ENCODE results near the gene NKIRAS2. TPM values are rescaled to one million over a fixed set of nuclear protein-coding genes. Genes with fewer than 3 reads are reported as not detected.

The NKIRAS2 gene
- total RNA-seq, 2 donors from 2014 or later: 18.6 to 24.3 TPM

GRCh38 chr17:42023524-42024349, 3.8 kb downstream of the NKIRAS2 start:
- H3K4me3 Mint-ChIP-seq: no peak overlapping the region

GRCh38 chr17:42025191-42025579, 5.3 kb downstream of the NKIRAS2 start:
- peaks cover 3 to 10% of the 10 kb centered on the region in 2 donors for H3K36me3 Mint-ChIP-seq (ENCODE audit: insufficient read depth in 2 of 2)
- H3K4me3 Mint-ChIP-seq: peak overlapping the region in 1 of 2 donors; percentile 40
- H3K27ac Mint-ChIP-seq: peak overlapping the region; percentile 87

More at GRCh38 chr17:42023524-42024349, 3.8 kb downstream of the NKIRAS2 start:
- DNase-seq: no peak
- Mint-ChIP-seq H3K36me3 (ENCODE audit: insufficient read depth in 2 of 2) (peaks cover 3 to 10% of the 10 kb centered on the region in 2 donors), H3K9me3 (peaks cover 1 to 7% of the 10 kb centered on the region in 2 donors), H3K27me3 (ENCODE audit: low read depth) (no peaks in the 10 kb centered on the region), H3K4me1 (ENCODE audit: low read depth) (peaks cover 36% of the 10 kb centered on the region), H3K27ac (no peak overlapping the region)
- no peak for ATAC-seq (replicated peaks in 1 of 2)

GRCh38 chr17:42025936-42026335, 6.0 kb downstream of the NKIRAS2 start:
- H3K4me3 Mint-ChIP-seq: no peak overlapping the region
- H3K27me3 Mint-ChIP-seq (ENCODE audit: low read depth): no peaks in the 10 kb centered on the region
- H3K27ac Mint-ChIP-seq: no peak overlapping the region

More at GRCh38 chr17:42025191-42025579, 5.3 kb downstream of the NKIRAS2 start:
- no peaks in the 10 kb centered on the region for H3K27me3 Mint-ChIP-seq (ENCODE audit: low read depth)
- DNase-seq (no peak), ATAC-seq (replicated peaks in 1 of 2) (no peak)
- no peaks in the 10 kb centered on the region for H3K9me3 Mint-ChIP-seq
- peaks cover 24% of the 10 kb centered on the region for H3K4me1 Mint-ChIP-seq (ENCODE audit: low read depth)

GRCh38 chr17:42026857-42027589, 7.1 kb downstream of the NKIRAS2 start:
- Mint-ChIP-seq H3K4me3 (no peak overlapping the region), H3K9me3 (no peaks in the 10 kb centered on the region), H3K36me3 (ENCODE audit: insufficient read depth in 2 of 2) (peaks cover 3 to 7% of the 10 kb centered on the region in 2 donors), H3K27ac (no peak overlapping the region), H3K4me1 (ENCODE audit: low read depth) (peaks cover 11% of the 10 kb centered on the region), H3K27me3 (ENCODE audit: low read depth) (no peaks in the 10 kb centered on the region)
- no peak for DNase-seq
- ATAC-seq (replicated peaks in 1 of 2): no peak

More at GRCh38 chr17:42025936-42026335, 6.0 kb downstream of the NKIRAS2 start:
- no peak for DNase-seq
- H3K9me3 Mint-ChIP-seq: no peaks in the 10 kb centered on the region
- no peak for ATAC-seq (replicated peaks in 1 of 2)
- H3K4me1 Mint-ChIP-seq (ENCODE audit: low read depth): peaks cover 18% of the 10 kb centered on the region
- H3K36me3 Mint-ChIP-seq (ENCODE audit: insufficient read depth in 2 of 2): peaks cover 3 to 7% of the 10 kb centered on the region in 2 donors

GRCh38 chr17:42027590-42027889, 7.7 kb downstream of the NKIRAS2 start:
- Mint-ChIP-seq H3K27ac (no peak overlapping the region), H3K4me1 (ENCODE audit: low read depth) (peaks cover 11% of the 10 kb centered on the region), H3K4me3 (no peak overlapping the region), H3K9me3 (no peaks in the 10 kb centered on the region), H3K27me3 (ENCODE audit: low read depth) (no peaks in the 10 kb centered on the region), H3K36me3 (ENCODE audit: insufficient read depth in 2 of 2) (peaks cover 3 to 5% of the 10 kb centered on the region in 2 donors)
- DNase-seq (no peak), ATAC-seq (replicated peaks in 1 of 2) (no peak)

- H3K36me3 Mint-ChIP-seq (ENCODE audit: insufficient read depth in 2 of 2): peaks cover 3 to 4% of the 10 kb centered on the region in 2 donors
Observed at GRCh38 chr17:42027961-42028790, 8.3 kb downstream of the NKIRAS2 start.

GRCh38 chr17:42028791-42029127, 8.9 kb downstream of the NKIRAS2 start:
- Mint-ChIP-seq H3K9me3 (no peaks in the 10 kb centered on the region), H3K27ac (no peak overlapping the region), H3K27me3 (ENCODE audit: low read depth) (no peaks in the 10 kb centered on the region), H3K36me3 (ENCODE audit: insufficient read depth in 2 of 2) (peaks cover 3 to 4% of the 10 kb centered on the region in 2 donors), H3K4me1 (ENCODE audit: low read depth) (peaks cover 13% of the 10 kb centered on the region), H3K4me3 (no peak overlapping the region)
- DNase-seq (no peak), ATAC-seq (replicated peaks in 1 of 2) (no peak)

More at GRCh38 chr17:42027961-42028790, 8.3 kb downstream of the NKIRAS2 start:
- H3K4me1 Mint-ChIP-seq (ENCODE audit: low read depth): peaks cover 11% of the 10 kb centered on the region
- H3K9me3 Mint-ChIP-seq: no peaks in the 10 kb centered on the region
- no peak for DNase-seq
- H3K27ac Mint-ChIP-seq: no peak overlapping the region
- H3K4me3 Mint-ChIP-seq: no peak overlapping the region
- H3K27me3 Mint-ChIP-seq (ENCODE audit: low read depth): no peaks in the 10 kb centered on the region
- ATAC-seq (replicated peaks in 1 of 2): no peak

- no peak overlapping the region for H3K4me3 Mint-ChIP-seq
- DNase-seq (no peak), ATAC-seq (replicated peaks in 1 of 2) (no peak)
- no peaks in the 10 kb centered on the region for H3K9me3 Mint-ChIP-seq
- peaks cover 10% of the 10 kb centered on the region for H3K4me1 Mint-ChIP-seq (ENCODE audit: low read depth)
- no peaks in the 10 kb centered on the region for H3K27me3 Mint-ChIP-seq (ENCODE audit: low read depth)
- H3K27ac Mint-ChIP-seq: no peak overlapping the region
- no peaks in the 10 kb centered on the region for H3K36me3 Mint-ChIP-seq (ENCODE audit: insufficient read depth in 2 of 2)
Observed at GRCh38 chr17:42031584-42031983, 11.7 kb downstream of the NKIRAS2 start.

- DNase-seq (peak in 1 of 2 donors; percentile 27), ATAC-seq (replicated peaks in 1 of 2) (peak; percentile 56 to 62)
- Mint-ChIP-seq H3K4me1 (ENCODE audit: low read depth) (peaks cover 18% of the 10 kb centered on the region), H3K36me3 (ENCODE audit: insufficient read depth in 2 of 2) (no peaks in the 10 kb centered on the region), H3K27me3 (ENCODE audit: low read depth) (no peaks in the 10 kb centered on the region), H3K4me3 (peak overlapping the region in 1 of 2 donors; percentile 44), H3K9me3 (no peaks in the 10 kb centered on the region), H3K27ac (peak overlapping the region; percentile 66)
Observed at GRCh38 chr17:42034059-42034458, 14.2 kb downstream of the NKIRAS2 start.

- DNase-seq (no peak), ATAC-seq (replicated peaks in 1 of 2) (peak; percentile 66 to 79)
- Mint-ChIP-seq H3K27ac (no peak overlapping the region), H3K36me3 (ENCODE audit: insufficient read depth in 2 of 2) (no peaks in the 10 kb centered on the region), H3K4me3 (no peak overlapping the region), H3K27me3 (ENCODE audit: low read depth) (peaks cover 7% of the 10 kb centered on the region), H3K9me3 (no peaks in the 10 kb centered on the region), H3K4me1 (ENCODE audit: low read depth) (peaks cover 18% of the 10 kb centered on the region)
Observed at GRCh38 chr17:42038221-42038973, 18.5 kb downstream of the NKIRAS2 start.

GRCh38 chr17:42039794-42040763, 20.2 kb downstream of the NKIRAS2 start:
- Mint-ChIP-seq H3K9me3 (no peaks in the 10 kb centered on the region), H3K4me1 (ENCODE audit: low read depth) (peaks cover 8% of the 10 kb centered on the region), H3K36me3 (ENCODE audit: insufficient read depth in 2 of 2) (no peaks in the 10 kb centered on the region), H3K27me3 (ENCODE audit: low read depth) (peaks cover 7% of the 10 kb centered on the region), H3K4me3 (no peak overlapping the region), H3K27ac (no peak overlapping the region)
- DNase-seq: no peak
- no peak for ATAC-seq (replicated peaks in 1 of 2)
